SK-N-MC (cell line): Measurements from ENCODE around the gene ATP6V0A4.

Experiments used
- EZH2 ChIP-seq: fragments of 200-600 bp; sonication (generic); IDR thresholded peaks from one replicate; pipeline ENCODE4 v1.6.1; 2017; ENCODE audit warnings: antibody characterized with exemption
- FOXP2 ChIP-seq: optimal IDR thresholded peaks from 2 replicates; pipeline ENCODE3; 2011; ENCODE audit warnings: mild to moderate bottlenecking, moderate library complexity; ENCODE audit not compliant: insufficient read depth; ENCODE audit errors: extremely low read length, control extremely low read depth
- POLR2AphosphoS5 ChIP-seq: IDR thresholded peaks from 2 replicates; pipeline ENCODE4 v1.6.1; 2012; ENCODE audit warnings: mild to moderate bottlenecking, low read depth, low read length, borderline replicate concordance

DNA sequence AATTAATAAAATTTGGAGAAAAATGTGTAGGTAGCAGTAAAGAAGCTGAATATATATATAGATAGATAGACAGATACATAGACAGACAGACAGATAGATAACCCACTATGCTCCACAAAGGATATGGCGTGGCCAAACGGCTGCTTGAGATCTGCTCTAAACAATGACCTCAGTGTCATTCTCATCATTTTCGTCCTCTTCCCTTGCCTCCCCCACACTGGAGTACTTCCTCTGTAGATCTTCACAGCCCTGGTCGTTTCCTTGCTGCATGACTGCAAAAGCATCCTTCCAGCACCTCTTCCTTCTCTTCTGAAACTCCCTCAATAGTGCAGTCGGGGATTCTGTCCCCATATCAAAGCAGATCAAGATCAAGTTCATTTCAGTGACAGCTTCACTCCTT is 35.6 kb upstream of the ATP6V0A4 start:
- TF ChIP-seq EZH2 (no peak), POLR2AphosphoS5 (no peak), FOXP2 (no peak)
